C4-2B (cell line): ENCODE data around the gene HID1.

Experiments used
- ZFX ChIP-seq: fragments of 450-650 bp; IDR thresholded peaks from 2 replicates; pipeline ENCODE4 v1.6.1; 2017
- TF ChIP-seq, protein P1 (sequence below): fragments of 450-650 bp; conservative IDR thresholded peaks from 2 replicates; pipeline ENCODE4 v1.5.1; 2017; ENCODE audit warnings: mild to moderate bottlenecking

DNA sequence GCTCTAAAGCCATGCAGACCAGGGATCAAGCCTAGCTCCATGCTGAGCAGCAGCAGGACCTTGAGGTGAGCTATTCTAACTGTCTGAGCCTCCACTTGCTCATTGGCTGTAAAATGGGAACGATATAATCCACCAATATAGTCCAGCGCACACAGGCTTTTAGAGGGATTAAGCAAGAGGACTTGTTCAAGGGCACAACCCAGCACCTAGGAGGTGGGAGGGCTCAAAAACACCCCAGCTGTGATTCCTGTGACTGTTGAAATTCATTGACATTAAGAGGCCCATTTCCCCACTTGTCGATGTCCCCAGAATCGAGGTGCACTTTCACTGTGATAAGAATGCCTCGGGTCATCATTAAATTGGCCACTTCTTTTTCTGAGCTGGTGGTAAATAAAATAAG, 53.7 kb downstream of the HID1 start:
- TF ChIP-seq, protein P1, sequence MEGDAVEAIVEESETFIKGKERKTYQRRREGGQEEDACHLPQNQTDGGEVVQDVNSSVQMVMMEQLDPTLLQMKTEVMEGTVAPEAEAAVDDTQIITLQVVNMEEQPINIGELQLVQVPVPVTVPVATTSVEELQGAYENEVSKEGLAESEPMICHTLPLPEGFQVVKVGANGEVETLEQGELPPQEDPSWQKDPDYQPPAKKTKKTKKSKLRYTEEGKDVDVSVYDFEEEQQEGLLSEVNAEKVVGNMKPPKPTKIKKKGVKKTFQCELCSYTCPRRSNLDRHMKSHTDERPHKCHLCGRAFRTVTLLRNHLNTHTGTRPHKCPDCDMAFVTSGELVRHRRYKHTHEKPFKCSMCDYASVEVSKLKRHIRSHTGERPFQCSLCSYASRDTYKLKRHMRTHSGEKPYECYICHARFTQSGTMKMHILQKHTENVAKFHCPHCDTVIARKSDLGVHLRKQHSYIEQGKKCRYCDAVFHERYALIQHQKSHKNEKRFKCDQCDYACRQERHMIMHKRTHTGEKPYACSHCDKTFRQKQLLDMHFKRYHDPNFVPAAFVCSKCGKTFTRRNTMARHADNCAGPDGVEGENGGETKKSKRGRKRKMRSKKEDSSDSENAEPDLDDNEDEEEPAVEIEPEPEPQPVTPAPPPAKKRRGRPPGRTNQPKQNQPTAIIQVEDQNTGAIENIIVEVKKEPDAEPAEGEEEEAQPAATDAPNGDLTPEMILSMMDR = no peak
- no peak for TF ChIP-seq ZFX
